ENCODE measurements around the gene SMC1A. TPM values are rescaled to one million over a fixed set of nuclear protein-coding genes. Genes with fewer than 3 reads are reported as not detected.
A peak's percentile ranks its signal among the peaks of the same experiment; 100 is the strongest.

Gene SMC1A
- total RNA-seq, 1 donor from 2014 or later: 56.7 TPM

GRCh38 chrX:53379008-53379710 is 43.3 kb downstream of the SMC1A start:
- H3K9me3 Mint-ChIP-seq (ENCODE audit: unreplicated experiment): no peaks in the 10 kb centered on the region
- H3K4me1 Mint-ChIP-seq (ENCODE audit: unreplicated experiment): no peaks in the 10 kb centered on the region
- H3K27ac Mint-ChIP-seq (ENCODE audit: unreplicated experiment): no peak overlapping the region
- no peaks in the 10 kb centered on the region for H3K27me3 Mint-ChIP-seq (ENCODE audit: unreplicated experiment)
- no peak overlapping the region for H3K4me3 Mint-ChIP-seq (ENCODE audit: unreplicated experiment)
- no peak for TF ChIP-seq CTCF (IDR thresholded peaks at IDR 0.05)
- DNase-seq (ENCODE audit: extremely low spot score, unreplicated experiment): no peak
- H3K36me3 Mint-ChIP-seq (ENCODE audit: unreplicated experiment): peaks cover 9% of the 10 kb centered on the region

- H3K36me3 Mint-ChIP-seq (ENCODE audit: unreplicated experiment): peaks cover 5% of the 10 kb centered on the region
- no peak overlapping the region for H3K4me3 Mint-ChIP-seq (ENCODE audit: unreplicated experiment)
- no peak for DNase-seq (ENCODE audit: extremely low spot score, unreplicated experiment)
- H3K4me1 Mint-ChIP-seq (ENCODE audit: unreplicated experiment): no peaks in the 10 kb centered on the region
- no peak for TF ChIP-seq CTCF (IDR thresholded peaks at IDR 0.05)
- no peak overlapping the region for H3K27ac Mint-ChIP-seq (ENCODE audit: unreplicated experiment)
- peaks cover 5% of the 10 kb centered on the region for H3K9me3 Mint-ChIP-seq (ENCODE audit: unreplicated experiment)
- H3K27me3 Mint-ChIP-seq (ENCODE audit: unreplicated experiment): no peaks in the 10 kb centered on the region
Observed at GRCh38 chrX:53377464-53377863, 45.0 kb downstream of the SMC1A start.

GRCh38 chrX:53376888-53377287 is 45.6 kb downstream of the SMC1A start:
- Mint-ChIP-seq H3K9me3 (ENCODE audit: unreplicated experiment) (peaks cover 5% of the 10 kb centered on the region), H3K27ac (ENCODE audit: unreplicated experiment) (no peak overlapping the region), H3K4me1 (ENCODE audit: unreplicated experiment) (no peaks in the 10 kb centered on the region), H3K27me3 (ENCODE audit: unreplicated experiment) (no peaks in the 10 kb centered on the region), H3K36me3 (ENCODE audit: unreplicated experiment) (peaks cover 5% of the 10 kb centered on the region), H3K4me3 (ENCODE audit: unreplicated experiment) (no peak overlapping the region)
- no peak for TF ChIP-seq CTCF (IDR thresholded peaks at IDR 0.05)
- DNase-seq (ENCODE audit: extremely low spot score, unreplicated experiment): peak; percentile 66

- Mint-ChIP-seq H3K4me1 (ENCODE audit: unreplicated experiment) (no peaks in the 10 kb centered on the region), H3K36me3 (ENCODE audit: unreplicated experiment) (no peaks in the 10 kb centered on the region), H3K9me3 (ENCODE audit: unreplicated experiment) (peaks cover 14% of the 10 kb centered on the region), H3K27ac (ENCODE audit: unreplicated experiment) (no peak overlapping the region), H3K4me3 (ENCODE audit: unreplicated experiment) (no peak overlapping the region), H3K27me3 (ENCODE audit: unreplicated experiment) (no peaks in the 10 kb centered on the region)
- peak; percentile 17 for DNase-seq (ENCODE audit: extremely low spot score, unreplicated experiment)
- no peak for TF ChIP-seq CTCF (IDR thresholded peaks at IDR 0.05)
Observed at GRCh38 chrX:53374923-53375322, 47.5 kb downstream of the SMC1A start.

- peak; percentile 38 for DNase-seq (ENCODE audit: extremely low spot score, unreplicated experiment)
Observed at GRCh38 chrX:53374222-53374820, 48.1 kb downstream of the SMC1A start.

More at GRCh38 chrX:53374222-53374820, 48.1 kb downstream of the SMC1A start:
- H3K9me3 Mint-ChIP-seq (ENCODE audit: unreplicated experiment): peaks cover 15% of the 10 kb centered on the region
- H3K4me1 Mint-ChIP-seq (ENCODE audit: unreplicated experiment): no peaks in the 10 kb centered on the region
- no peak overlapping the region for H3K4me3 Mint-ChIP-seq (ENCODE audit: unreplicated experiment)
- no peaks in the 10 kb centered on the region for H3K36me3 Mint-ChIP-seq (ENCODE audit: unreplicated experiment)
- no peaks in the 10 kb centered on the region for H3K27me3 Mint-ChIP-seq (ENCODE audit: unreplicated experiment)
- no peak for TF ChIP-seq CTCF (IDR thresholded peaks at IDR 0.05)
- no peak overlapping the region for H3K27ac Mint-ChIP-seq (ENCODE audit: unreplicated experiment)
